Upper lobe of left lung (tissue), 6 donors: Measurements from ENCODE around the gene CHAT. TPM values are rescaled to one million over a fixed set of nuclear protein-coding genes. Genes with fewer than 3 reads are reported as not detected.

Experiments
- ATAC-seq, 2 donors: fragments of 200-7000 bp; cut with Tn5 transposase; one replicate each; pipeline ENCODE4 v1.9.1; 2022; ENCODE audit warnings: mild to moderate bottlenecking in 2 of 2, moderate library complexity in 2 of 2; ENCODE audit not compliant: low FRiP score in 2 of 2
- DNase-seq, 2 donors: peaks; one replicate each; pipeline ENCODE4 v3.0.0-alpha.2; 2019 to 2020
- H3K27ac ChIP-seq, 4 donors: fragments of 200-600 bp; sonication (generic); one replicate each; pipeline ENCODE4 v1.5.1; 2016 to 2019
- H3K27me3 ChIP-seq, 4 donors: fragments of 200-600 bp; sonication (generic); one replicate each; pipeline ENCODE4 v1.5.1; 2017 to 2019
- H3K36me3 ChIP-seq, 4 donors: fragments of 200-600 bp; sonication (generic); one replicate each; pipeline ENCODE4 v1.5.1; 2016 to 2019
- H3K4me1 ChIP-seq, 4 donors: fragments of 200-600 bp; sonication (generic); one replicate each; pipeline ENCODE4 v1.5.1; 2018 to 2019
- H3K4me3 ChIP-seq, 4 donors: fragments of 200-600 bp; sonication (generic); one replicate each; pipeline ENCODE4 v1.5.1; 2017 to 2019; ENCODE audit warnings: mild to moderate bottlenecking in 2 of 4, moderate library complexity in 1 of 4
- H3K9me3 ChIP-seq, 4 donors: fragments of 200-600 bp; sonication (generic); one replicate each; pipeline ENCODE4 v1.5.1; 2018 to 2019
- EP300 ChIP-seq, 4 donors: sonication (generic); formaldehyde crosslinking; IDR thresholded peaks; one replicate each; pipeline ENCODE4 v1.5.1; 2017; ENCODE audit warnings: antibody characterized with exemption in 4 of 4, control low read depth in 2 of 4
- POLR2A ChIP-seq, 4 donors: fragments of 450-650 bp; IDR thresholded peaks; one replicate each; pipeline ENCODE4 v1.5.1; 2016 to 2017; ENCODE audit warnings: antibody characterized with exemption in 4 of 4, mild to moderate bottlenecking in 2 of 4
- POLR2AphosphoS5 ChIP-seq, 2 donors: sonication (generic); formaldehyde crosslinking; IDR thresholded peaks; one replicate each; pipeline ENCODE4 v1.5.1; 2017; ENCODE audit warnings: antibody characterized with exemption in 2 of 2
- WGBS, 2 donors: methylation state at CpG; one replicate each; pipeline ENCODE4 v1.1.5; 2017 to 2018; 5-methylcytosine and 5-hydroxymethylcytosine counted together
- total RNA-seq, 6 donors: library from RNA; depleted of rRNA in 4 of 6; stranded (reverse); fragments of >200 nt in 4 of 6; gene quantifications; one replicate each; pipeline versions ENCODE4 v1.1.0 to v1.2.1, GENCODE V29; 2016 to 2021
- TF ChIP-seq, protein P1 (sequence below), 6 experiments: fragments of 450-650 bp in 4 of 6; fragments of 200-600 bp in 2 of 6; sonication (generic) in 2 of 6; IDR thresholded peaks; one replicate each; pipeline ENCODE4 v1.5.1; 2016 to 2019; ENCODE audit warnings: antibody characterized with exemption in 6 of 6
- donor health status: DM: no; HTN: no; CAD: no; lungs with moderate emphysema.
- donor health status: DM: no; HTN: yes; CAD: no; lungs with severe emphysema.

CHAT gene
- total RNA-seq, 6 donors from 2014 or later, result not detected

DNA sequence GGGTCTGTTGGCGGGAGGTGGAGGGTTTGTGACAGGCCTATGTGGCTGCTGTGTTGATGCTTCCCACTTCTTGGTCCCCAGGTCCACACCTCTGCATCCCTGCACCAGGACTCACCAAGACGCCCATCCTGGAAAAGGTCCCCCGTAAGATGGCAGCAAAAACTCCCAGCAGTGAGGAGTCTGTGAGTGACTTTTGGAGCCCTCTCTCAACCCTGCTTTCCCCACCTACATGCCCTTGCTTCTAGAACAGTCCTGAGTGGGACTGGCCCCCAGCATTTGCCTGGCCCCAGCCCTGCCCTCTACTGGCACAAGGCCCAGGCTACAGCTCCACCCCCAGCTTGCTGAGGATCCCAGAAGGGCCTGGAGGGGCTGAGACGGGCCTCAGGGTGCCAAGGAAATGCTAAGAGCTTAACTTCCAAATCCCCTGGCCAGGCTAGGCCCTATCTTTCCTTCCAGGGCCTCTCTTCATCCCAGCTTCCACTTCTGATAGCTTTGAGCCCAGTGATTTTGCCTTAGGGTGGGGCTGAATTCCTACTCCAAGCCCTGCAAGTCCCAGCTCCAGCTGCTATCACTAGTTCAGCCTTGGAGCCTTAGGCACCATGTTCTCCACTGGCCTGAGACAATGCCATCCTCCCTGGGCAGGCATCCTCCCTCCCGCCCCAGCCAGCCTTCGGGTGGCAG lies 2.7 kb downstream of the CHAT start:
- no peak for TF ChIP-seq POLR2A (IDR thresholded peaks at IDR 0.05)
- TF ChIP-seq, protein P1, sequence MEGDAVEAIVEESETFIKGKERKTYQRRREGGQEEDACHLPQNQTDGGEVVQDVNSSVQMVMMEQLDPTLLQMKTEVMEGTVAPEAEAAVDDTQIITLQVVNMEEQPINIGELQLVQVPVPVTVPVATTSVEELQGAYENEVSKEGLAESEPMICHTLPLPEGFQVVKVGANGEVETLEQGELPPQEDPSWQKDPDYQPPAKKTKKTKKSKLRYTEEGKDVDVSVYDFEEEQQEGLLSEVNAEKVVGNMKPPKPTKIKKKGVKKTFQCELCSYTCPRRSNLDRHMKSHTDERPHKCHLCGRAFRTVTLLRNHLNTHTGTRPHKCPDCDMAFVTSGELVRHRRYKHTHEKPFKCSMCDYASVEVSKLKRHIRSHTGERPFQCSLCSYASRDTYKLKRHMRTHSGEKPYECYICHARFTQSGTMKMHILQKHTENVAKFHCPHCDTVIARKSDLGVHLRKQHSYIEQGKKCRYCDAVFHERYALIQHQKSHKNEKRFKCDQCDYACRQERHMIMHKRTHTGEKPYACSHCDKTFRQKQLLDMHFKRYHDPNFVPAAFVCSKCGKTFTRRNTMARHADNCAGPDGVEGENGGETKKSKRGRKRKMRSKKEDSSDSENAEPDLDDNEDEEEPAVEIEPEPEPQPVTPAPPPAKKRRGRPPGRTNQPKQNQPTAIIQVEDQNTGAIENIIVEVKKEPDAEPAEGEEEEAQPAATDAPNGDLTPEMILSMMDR (IDR thresholded peaks at IDR 0.05), result no peak
- TF ChIP-seq EP300 (IDR thresholded peaks at IDR 0.05), result no peak
- TF ChIP-seq POLR2AphosphoS5 (IDR thresholded peaks at IDR 0.05), result no peak
- ATAC-seq, result no peak
- Histone ChIP-seq H3K27ac (no peak overlapping the region), H3K4me3 (no peak overlapping the region), H3K4me1 (peaks cover 0 to 8% (median 3%) of the 10 kb centered on the region in 4 donors), H3K9me3 (no peaks in the 10 kb centered on the region), H3K36me3 (no peaks in the 10 kb centered on the region), H3K27me3 (peaks cover 0 to 41% (median 19%) of the 10 kb centered on the region in 4 donors)
- no peak for DNase-seq
- WGBS, 2 donors, result 61 to 74% methylated on average over 4 to 6 of the region's 6 CpGs

DNA sequence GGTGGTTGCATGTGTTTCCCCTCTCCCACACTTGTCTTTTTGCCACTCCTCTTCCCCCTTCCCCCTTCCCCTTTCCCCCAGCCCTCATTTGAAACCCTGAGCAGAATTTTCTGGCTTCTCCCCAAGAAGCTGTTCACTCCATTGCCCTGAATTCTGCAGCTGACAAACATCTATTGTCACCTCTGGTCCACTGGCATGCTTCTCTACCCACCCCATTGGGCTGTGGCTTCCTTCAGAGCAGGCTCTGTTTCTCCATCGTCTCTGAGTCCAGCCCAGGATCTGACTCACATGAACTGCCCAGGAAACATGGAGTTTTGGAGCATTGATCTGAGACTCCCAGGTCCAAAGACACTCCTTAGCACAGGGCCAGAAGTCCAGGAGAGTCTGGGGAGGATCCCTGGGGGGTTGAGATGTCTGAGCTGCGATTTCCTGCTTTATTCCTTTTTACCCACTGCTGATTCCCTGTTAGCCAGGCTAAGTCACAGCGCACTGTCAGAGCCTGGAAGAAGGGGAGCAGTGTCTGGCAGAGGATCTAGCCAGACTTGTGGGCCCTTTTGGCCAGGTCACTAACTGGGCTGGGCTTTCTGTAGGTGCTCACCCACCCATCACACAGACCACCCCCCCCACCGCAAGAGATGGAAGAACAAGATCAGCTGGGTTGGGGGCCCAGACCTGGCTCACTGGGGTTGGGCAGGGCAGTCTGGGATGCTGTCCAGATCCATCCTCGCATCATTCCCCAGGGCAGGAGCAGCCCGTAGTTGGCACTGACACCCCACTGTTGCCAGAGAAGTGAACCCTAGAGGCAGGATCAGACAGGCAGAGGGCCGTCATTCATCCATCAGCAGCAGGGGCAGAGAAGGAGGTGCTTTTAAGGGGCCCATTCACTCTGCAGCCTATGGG lies 3.5 kb downstream of the CHAT start:
- Histone ChIP-seq H3K36me3 (no peaks in the 10 kb centered on the region), H3K27ac (no peak overlapping the region), H3K4me1 (peaks cover 0 to 5% (median 2%) of the 10 kb centered on the region in 4 donors), H3K27me3 (peaks cover 0 to 33% (median 15%) of the 10 kb centered on the region in 4 donors), H3K9me3 (no peaks in the 10 kb centered on the region), H3K4me3 (no peak overlapping the region)
- WGBS, 2 donors, result 55 to 61% methylated on average over 5 of the region's 7 CpGs
- TF ChIP-seq POLR2A (IDR thresholded peaks at IDR 0.05) (no peak), EP300 (IDR thresholded peaks at IDR 0.05) (no peak), POLR2AphosphoS5 (IDR thresholded peaks at IDR 0.05) (no peak)
- TF ChIP-seq, protein P1 (IDR thresholded peaks at IDR 0.05), result no peak
- ATAC-seq (no peak), DNase-seq (no peak)

DNA sequence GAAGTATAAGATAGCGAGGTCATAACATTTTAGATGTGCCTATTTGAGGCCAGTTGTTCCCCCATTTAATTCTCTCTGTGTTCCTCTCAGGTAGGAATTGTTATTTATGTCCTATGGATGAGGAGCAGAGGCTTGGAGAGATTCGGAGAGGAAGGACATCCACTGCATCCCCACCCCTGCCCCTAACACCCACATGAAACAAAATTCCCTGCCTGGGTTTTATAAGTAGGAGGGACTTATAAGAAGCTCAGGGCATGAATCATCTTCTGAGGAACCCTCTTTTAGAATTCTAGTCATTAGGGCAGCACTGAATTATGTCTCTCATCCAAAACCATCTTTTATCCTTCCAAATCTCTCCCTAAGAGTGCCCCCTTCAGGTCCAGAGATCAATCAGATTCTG lies 5.0 kb downstream of the CHAT start:
- WGBS, 2 donors, result 73 to 74% methylated on average over 2 of the region's 2 CpGs
- DNase-seq (no peak), ATAC-seq (no peak)
- H3K36me3 ChIP-seq, result no peaks in the 10 kb centered on the region
- H3K27me3 ChIP-seq, result peaks cover 0 to 18% (median 9%) of the 10 kb centered on the region in 4 donors
- peaks cover 0 to 5% (median 2%) of the 10 kb centered on the region in 4 donors for H3K4me1 ChIP-seq
- TF ChIP-seq POLR2A (IDR thresholded peaks at IDR 0.05) (no peak), POLR2AphosphoS5 (IDR thresholded peaks at IDR 0.05) (no peak), EP300 (IDR thresholded peaks at IDR 0.05) (no peak)
- TF ChIP-seq, protein P1 (IDR thresholded peaks at IDR 0.05), result no peak
- no peak overlapping the region for H3K4me3 ChIP-seq
- no peak overlapping the region for H3K27ac ChIP-seq
- no peaks in the 10 kb centered on the region for H3K9me3 ChIP-seq

DNA sequence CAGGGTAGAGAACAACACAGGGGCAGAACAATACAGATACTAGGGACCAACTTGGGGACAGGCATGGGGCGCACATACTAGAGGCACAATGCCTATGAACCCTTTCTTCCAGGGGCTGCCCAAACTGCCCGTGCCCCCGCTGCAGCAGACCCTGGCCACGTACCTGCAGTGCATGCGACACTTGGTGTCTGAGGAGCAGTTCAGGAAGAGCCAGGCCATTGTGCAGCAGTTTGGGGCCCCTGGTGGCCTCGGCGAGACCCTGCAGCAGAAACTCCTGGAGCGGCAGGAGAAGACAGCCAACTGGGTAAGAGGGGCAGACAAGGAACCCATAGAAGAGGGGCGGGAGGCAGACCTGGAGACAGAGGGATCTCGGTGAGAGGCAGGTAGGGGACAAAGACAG lies 5.8 kb downstream of the CHAT start:
- no peak for ATAC-seq
- Histone ChIP-seq H3K9me3 (no peaks in the 10 kb centered on the region), H3K27me3 (peaks cover 0 to 10% (median 5%) of the 10 kb centered on the region in 4 donors), H3K36me3 (no peaks in the 10 kb centered on the region), H3K4me1 (no peaks in the 10 kb centered on the region), H3K4me3 (no peak overlapping the region), H3K27ac (no peak overlapping the region)
- TF ChIP-seq POLR2A (IDR thresholded peaks at IDR 0.05), result no peak
- TF ChIP-seq, protein P1 (IDR thresholded peaks at IDR 0.05), result no peak
- no peak for TF ChIP-seq POLR2AphosphoS5 (IDR thresholded peaks at IDR 0.05)
- no peak for TF ChIP-seq EP300 (IDR thresholded peaks at IDR 0.05)
- 46 to 53% methylated on average over 7 to 10 of the region's 10 CpGs for WGBS, 2 donors
- DNase-seq, result no peak
